ENCODE data around the gene BMX. TPM values are rescaled to one million over a fixed set of nuclear protein-coding genes. Genes with fewer than 3 reads are reported as not detected.

The BMX gene
- total RNA-seq, 2 experiments from 2014 or later = not detected

Other genes starting within 250 kb of the BMX start
- gene ASB9, start 230.7 kb upstream of the BMX start, total RNA-seq = under 1 TPM; 0.14 to 0.32 TPM
- gene ASB11, start 185.2 kb upstream of the BMX start, total RNA-seq = not detected
- 10 to 100 TPM; 37.2 to 37.9 TPM for gene PIGA, start 165.3 kb upstream of the BMX start, total RNA-seq
- gene VEGFD, start 116.4 kb upstream of the BMX start, total RNA-seq = not detected
- gene PIR, start 7.5 kb upstream of the BMX start, total RNA-seq = 1 to 10 TPM; 1.4 to 2.3 TPM
- not detected for gene ACE2, start 100.2 kb downstream of the BMX start, total RNA-seq
- under 1 TPM; 0.61 to 0.62 TPM for gene CLTRN, start 164.0 kb downstream of the BMX start, total RNA-seq
- gene CA5B, start 237.5 kb downstream of the BMX start, total RNA-seq = 10 to 100 TPM; 13.3 to 17.7 TPM

Measured in activated CD4-positive, alpha-beta T cell treated with anti-CD3 and anti-CD28 coated beads for 36 hours (primary cell).